HFFc6 (cell line): Measurements from ENCODE around the gene TRIM41. TPM values are rescaled to one million over a fixed set of nuclear protein-coding genes. Genes with fewer than 3 reads are reported as not detected.

Source experiments
- DNase-seq: peaks from one replicate; pipeline ENCODE4 v3.0.0-alpha.2; 2018
- H3K27ac Mint-ChIP-seq: 2 replicates; pipeline ENCODE4 v1.8.0; 2020; ENCODE audit warnings: mild to moderate bottlenecking, mixed read lengths
- H3K27me3 Mint-ChIP-seq: 2 replicates; pipeline ENCODE4 v1.8.0; 2021; ENCODE audit warnings: mild to moderate bottlenecking, moderate library complexity, mixed read lengths; ENCODE audit not compliant: insufficient read depth
- H3K36me3 Mint-ChIP-seq: 2 replicates; pipeline ENCODE4 v1.8.0; 2021; ENCODE audit warnings: low read depth, mixed read lengths
- H3K4me1 Mint-ChIP-seq: 2 replicates; pipeline ENCODE4 v1.8.0; 2020; ENCODE audit warnings: low read depth, mixed read lengths
- H3K4me3 Mint-ChIP-seq: 2 replicates; pipeline ENCODE4 v1.8.0; 2020; ENCODE audit warnings: mild to moderate bottlenecking, moderate library complexity, mixed read lengths
- H3K9me3 Mint-ChIP-seq: 2 replicates; pipeline ENCODE4 v1.8.0; 2020; ENCODE audit warnings: mild to moderate bottlenecking, mixed read lengths
- CTCF ChIP-seq: fragments of 200-600 bp; sonication (generic); IDR thresholded peaks from 2 replicates; pipeline ENCODE4 v1.5.0; 2021; ENCODE audit warnings: antibody characterized with exemption, mild to moderate bottlenecking
- total RNA-seq, 6 experiments: library from RNA; stranded (reverse); fragmentation: NEBNext Ultra II Directional; extraction: Animal tissue kit (Norgen Biotek cat#: 25700); gene quantifications; 2 replicates in 1 of 6; 3 replicates in 5 of 6; pipeline ENCODE4 v1.2.3, GENCODE V29; 2021

TRIM41 gene
- total RNA-seq, 6 experiments from 2014 or later = 20.3 to 24.0 (median 22.5) TPM

GRCh38 chr5:181222630-181223057 lies 437 bp upstream of the TRIM41 start:
- TF ChIP-seq CTCF = no peak; the same call in 1 of the 2 replicates
- Mint-ChIP-seq H3K4me3 (peak overlapping the region; percentile 96), H3K9me3 (no peaks in the 10 kb centered on the region; the same call in 1 of the 2 replicates), H3K27me3 (peaks cover 21% of the 10 kb centered on the region), H3K4me1 (peaks cover 47% of the 10 kb centered on the region), H3K36me3 (no peaks in the 10 kb centered on the region; the same call in 1 of the 2 replicates), H3K27ac (peak overlapping the region; percentile 98)
- peak; percentile 49 for DNase-seq

- DNase-seq = no peak
- TF ChIP-seq CTCF = no peak
- Mint-ChIP-seq H3K4me1 (peaks cover 42% of the 10 kb centered on the region), H3K9me3 (no peaks in the 10 kb centered on the region; the same call in 1 of the 2 replicates), H3K4me3 (peak overlapping the region; percentile 96), H3K36me3 (no peaks in the 10 kb centered on the region; the same call in 1 of the 2 replicates), H3K27ac (peak overlapping the region; percentile 98), H3K27me3 (peaks cover 11% of the 10 kb centered on the region)
Observed at GRCh38 chr5:181223729-181224389, 778 bp downstream of the TRIM41 start.

- no peak for DNase-seq
- Mint-ChIP-seq H3K27ac (peak overlapping the region; percentile 98), H3K36me3 (peaks cover under 1% of the 10 kb centered on the region), H3K4me3 (peak overlapping the region; percentile 96), H3K9me3 (no peaks in the 10 kb centered on the region; the same call in 1 of the 2 replicates), H3K4me1 (peaks cover 42% of the 10 kb centered on the region), H3K27me3 (peaks cover 11% of the 10 kb centered on the region)
- TF ChIP-seq CTCF = no peak
Observed at GRCh38 chr5:181224390-181225229, 1.5 kb downstream of the TRIM41 start.

GRCh38 chr5:181229996-181230395 lies 6.9 kb downstream of the TRIM41 start:
- Mint-ChIP-seq H3K27me3 (peaks cover 13% of the 10 kb centered on the region), H3K9me3 (no peaks in the 10 kb centered on the region; the same call in 1 of the 2 replicates), H3K4me1 (peaks cover 13% of the 10 kb centered on the region), H3K4me3 (no peak overlapping the region), H3K27ac (no peak overlapping the region), H3K36me3 (peaks cover 9% of the 10 kb centered on the region)
- no peak for DNase-seq
- no peak for TF ChIP-seq CTCF

- Mint-ChIP-seq H3K36me3 (peaks cover 9% of the 10 kb centered on the region), H3K4me3 (no peak overlapping the region), H3K4me1 (peaks cover 8% of the 10 kb centered on the region), H3K9me3 (no peaks in the 10 kb centered on the region; the same call in 1 of the 2 replicates), H3K27me3 (peaks cover 13% of the 10 kb centered on the region), H3K27ac (no peak overlapping the region)
- no peak for TF ChIP-seq CTCF
- no peak for DNase-seq
Observed at GRCh38 chr5:181230551-181230950, 7.5 kb downstream of the TRIM41 start.
